Measurements from ENCODE around the gene JOSD2.

The JOSD2 gene

GRCh38 chr19:50496189-50497021, 14.6 kb downstream of the JOSD2 start:
- no peak for DNase-seq (ENCODE audit: low read depth in 3 of 3, low spot score in 1 of 3)

GRCh38 chr19:50495020-50495531, 15.9 kb downstream of the JOSD2 start:
- no peak for DNase-seq (ENCODE audit: low read depth in 3 of 3, low spot score in 1 of 3)

GRCh38 chr19:50494186-50495019, 16.6 kb downstream of the JOSD2 start:
- DNase-seq (ENCODE audit: low read depth in 3 of 3, low spot score in 1 of 3), result no peak

GRCh38 chr19:50493171-50493570, 17.8 kb downstream of the JOSD2 start:
- no peak for DNase-seq (ENCODE audit: low read depth in 3 of 3, low spot score in 1 of 3)

- no peak for DNase-seq (ENCODE audit: low read depth in 3 of 3, low spot score in 1 of 3)
Measured at GRCh38 chr19:50492303-50493052, 18.5 kb downstream of the JOSD2 start.

GRCh38 chr19:50490991-50491472, 20.0 kb downstream of the JOSD2 start:
- DNase-seq (ENCODE audit: low read depth in 3 of 3, low spot score in 1 of 3), result no peak

GRCh38 chr19:50490411-50490811, 20.6 kb downstream of the JOSD2 start:
- no peak for DNase-seq (ENCODE audit: low read depth in 3 of 3, low spot score in 1 of 3)

GRCh38 chr19:50489461-50490011, 21.5 kb downstream of the JOSD2 start:
- no peak for DNase-seq (ENCODE audit: low read depth in 3 of 3, low spot score in 1 of 3)

- no peak for DNase-seq (ENCODE audit: low read depth in 3 of 3, low spot score in 1 of 3)
Measured at GRCh38 chr19:50488389-50489194, 22.4 kb downstream of the JOSD2 start.

GRCh38 chr19:50486823-50487515, 24.0 kb downstream of the JOSD2 start:
- DNase-seq (ENCODE audit: low read depth in 3 of 3, low spot score in 1 of 3), result peak in 1 of 3 donors; percentile 35

- no peak for DNase-seq (ENCODE audit: low read depth in 3 of 3, low spot score in 1 of 3)
Measured at GRCh38 chr19:50485284-50485955, 25.6 kb downstream of the JOSD2 start.

GRCh38 chr19:50482916-50483315, 28.1 kb downstream of the JOSD2 start:
- DNase-seq (ENCODE audit: low read depth in 3 of 3, low spot score in 1 of 3), result no peak

- no peak for DNase-seq (ENCODE audit: low read depth in 3 of 3, low spot score in 1 of 3)
Measured at GRCh38 chr19:50482271-50482855, 28.6 kb downstream of the JOSD2 start.

GRCh38 chr19:50481351-50482149, 29.4 kb downstream of the JOSD2 start:
- no peak for DNase-seq (ENCODE audit: low read depth in 3 of 3, low spot score in 1 of 3)

GRCh38 chr19:50480281-50481111, 30.5 kb downstream of the JOSD2 start:
- no peak for DNase-seq (ENCODE audit: low read depth in 3 of 3, low spot score in 1 of 3)

- no peak for DNase-seq (ENCODE audit: low read depth in 3 of 3, low spot score in 1 of 3)
Measured at GRCh38 chr19:50479761-50480251, 31.2 kb downstream of the JOSD2 start.
